Tibial nerve (tissue), 4 donors: ENCODE data around the gene CUL4B. TPM values are rescaled to one million over a fixed set of nuclear protein-coding genes. Genes with fewer than 3 reads are reported as not detected.
A peak's percentile ranks its signal among the peaks of the same experiment; 100 is the strongest.
"Not testable (repeated sequence)": the region's sequence is repeated elsewhere in the genome, so short reads cannot be mapped to it uniquely, and the experiment has no call there.

Source experiments
- DNase-seq, 2 donors: peaks; one replicate each; pipeline ENCODE4 v3.0.0-alpha.2; 2019; ENCODE audit warnings: low spot score in 2 of 2
- H3K27ac ChIP-seq, 4 donors: fragments of 200-600 bp; sonication (generic) in 3 of 4; one replicate each; pipeline ENCODE4 v1.5.1; 2017 to 2019; ENCODE audit warnings: mild to moderate bottlenecking in 1 of 4
- H3K27me3 ChIP-seq, 2 donors: fragments of 200-600 bp; sonication (generic) in 1 of 2; one replicate each; pipeline versions ENCODE4 v1.5.1 to v1.6.0; 2017 to 2019
- H3K36me3 ChIP-seq, 3 donors: fragments of 200-600 bp; sonication (generic); one replicate each; pipeline ENCODE4 v1.5.1; 2018 to 2019
- H3K4me1 ChIP-seq, 4 donors: fragments of 200-600 bp; sonication (generic) in 3 of 4; one replicate each; pipeline ENCODE4 v1.5.1; 2017 to 2019
- H3K4me3 ChIP-seq, 4 donors: fragments of 200-600 bp; sonication (generic) in 3 of 4; one replicate each; pipeline ENCODE4 v1.5.1; 2017 to 2019; ENCODE audit warnings: mild to moderate bottlenecking in 1 of 4, moderate library complexity in 1 of 4
- H3K9me3 ChIP-seq, 4 donors: fragments of 200-600 bp; sonication (generic) in 3 of 4; one replicate each; pipeline ENCODE4 v1.5.1; 2017 to 2019
- CTCF ChIP-seq, 5 experiments: fragments of 200-600 bp in 3 of 5; fragments of 450-650 bp in 2 of 5; sonication (generic) in 3 of 5; IDR thresholded peaks; one replicate each; pipeline ENCODE4 v1.5.1; 2016 to 2019; ENCODE audit warnings: antibody characterized with exemption in 5 of 5, mild to moderate bottlenecking in 3 of 5, moderate library complexity in 2 of 5
- EP300 ChIP-seq, 2 donors: sonication (generic); formaldehyde crosslinking; IDR thresholded peaks; one replicate each; pipeline ENCODE4 v1.6.1; 2017; ENCODE audit warnings: antibody characterized with exemption in 2 of 2, mild to moderate bottlenecking in 1 of 2
- POLR2A ChIP-seq, 2 donors: fragments of 450-650 bp; IDR thresholded peaks; one replicate each; pipeline ENCODE4 v1.6.1; 2017; ENCODE audit warnings: antibody characterized with exemption in 2 of 2, mild to moderate bottlenecking in 2 of 2, moderate library complexity in 2 of 2
- WGBS, 2 donors: methylation state at CpG; one replicate each; pipeline ENCODE4 v1.1.5; 2018; 5-methylcytosine and 5-hydroxymethylcytosine counted together
- total RNA-seq, 4 donors: library from RNA; depleted of rRNA; stranded (reverse); fragments of >200 nt; gene quantifications; one replicate each; pipeline ENCODE4 v1.1.0, GENCODE V29; 2016

Gene CUL4B
- total RNA-seq, 4 donors from 2014 or later = 31.8 to 41.5 (median 34.8) TPM

GRCh38 chrX:120499301-120500072 is 61.3 kb downstream of the CUL4B start:
- TF ChIP-seq CTCF (IDR thresholded peaks at IDR 0.05) = no peak
- TF ChIP-seq EP300 (IDR thresholded peaks at IDR 0.05) = no peak
- no peak for TF ChIP-seq POLR2A (IDR thresholded peaks at IDR 0.05)
- WGBS, 2 donors = 59 to 75% methylated on average over 4 of the region's 4 CpGs
- Histone ChIP-seq H3K36me3 (no peaks in the 10 kb centered on the region), H3K27ac (no peak overlapping the region), H3K4me3 (no peak overlapping the region), H3K9me3 (no peaks in the 10 kb centered on the region), H3K4me1 (no peaks in the 10 kb centered on the region), H3K27me3 (no peaks in the 10 kb centered on the region)
- DNase-seq = no peak

GRCh38 chrX:120490119-120490518 is 70.6 kb downstream of the CUL4B start:
- H3K9me3 ChIP-seq, H3K36me3 ChIP-seq, H3K27me3 ChIP-seq, H3K4me3 ChIP-seq, DNase-seq, H3K27ac ChIP-seq, H3K4me1 ChIP-seq: not testable (repeated sequence)
- WGBS, 2 donors = 90 to 96% methylated on average over 2 of the region's 2 CpGs

GRCh38 chrX:120486786-120487185 is 74.0 kb downstream of the CUL4B start:
- H3K9me3 ChIP-seq = no peaks in the 10 kb centered on the region
- no peaks in the 10 kb centered on the region for H3K36me3 ChIP-seq
- DNase-seq = no peak
- peak overlapping the region in 3 of 4 donors; percentile 75 to 89 (median 86) for H3K27ac ChIP-seq
- peaks cover 0 to 8% (median 2%) of the 10 kb centered on the region in 4 donors for H3K4me1 ChIP-seq
- no peak overlapping the region for H3K4me3 ChIP-seq
- WGBS, 2 donors = 23 to 42% methylated on average over 9 of the region's 9 CpGs
- TF ChIP-seq POLR2A (IDR thresholded peaks at IDR 0.05) (no peak), CTCF (IDR thresholded peaks at IDR 0.05) (no peak), EP300 (IDR thresholded peaks at IDR 0.05) (no peak)
- no peaks in the 10 kb centered on the region for H3K27me3 ChIP-seq

- Histone ChIP-seq H3K27ac (peak overlapping the region; percentile 75 to 89 (median 83)), H3K27me3 (no peaks in the 10 kb centered on the region), H3K36me3 (no peaks in the 10 kb centered on the region), H3K4me3 (peak overlapping the region; percentile 34 to 51 (median 46)), H3K4me1 (peaks cover 0 to 8% (median 2%) of the 10 kb centered on the region in 4 donors), H3K9me3 (no peaks in the 10 kb centered on the region)
- 0 to 25% methylated on average over 16 to 39 of the region's 39 CpGs for WGBS, 2 donors
- DNase-seq = peak; percentile 66 to 69
- TF ChIP-seq POLR2A (IDR thresholded peaks at IDR 0.05) (peak in 1 of 2 donors; percentile 35), EP300 (IDR thresholded peaks at IDR 0.05) (peak; percentile 58 to 89), CTCF (IDR thresholded peaks at IDR 0.05) (peak; percentile 35 to 75 (median 61))
These were observed 74.9 kb downstream of the CUL4B start for GRCh38 chrX:120485638-120486520.

GRCh38 chrX:120485315-120485637 is 75.5 kb downstream of the CUL4B start:
- Histone ChIP-seq H3K27ac (peak overlapping the region; percentile 75 to 89 (median 83)), H3K4me1 (peaks cover 0 to 8% (median 2%) of the 10 kb centered on the region in 4 donors), H3K4me3 (peak overlapping the region; percentile 34 to 51 (median 46)), H3K36me3 (no peaks in the 10 kb centered on the region), H3K9me3 (no peaks in the 10 kb centered on the region), H3K27me3 (no peaks in the 10 kb centered on the region)
- DNase-seq = no peak
- TF ChIP-seq CTCF (IDR thresholded peaks at IDR 0.05) (no peak), POLR2A (IDR thresholded peaks at IDR 0.05) (no peak), EP300 (IDR thresholded peaks at IDR 0.05) (no peak)
- WGBS, 2 donors = 57 to 74% methylated on average over 3 of the region's 3 CpGs
